Sigmoid colon (tissue), 7 donors: Measurements from ENCODE around the gene FHAD1. TPM values are rescaled to one million over a fixed set of nuclear protein-coding genes. Genes with fewer than 3 reads are reported as not detected.

Experiments used
- DNase-seq: peaks from one replicate; pipeline ENCODE4 v3.0.0-alpha.2; 2019
- H3K27ac ChIP-seq, 4 donors: fragments of 200-600 bp; sonication (generic); one replicate each; pipeline ENCODE4 v1.5.1; 2016 to 2019; ENCODE audit warnings: mild to moderate bottlenecking in 1 of 4
- H3K27me3 ChIP-seq, 3 donors: fragments of 200-600 bp; sonication (generic); one replicate each; pipeline ENCODE4 v1.5.1; 2019; ENCODE audit warnings: mild to moderate bottlenecking in 1 of 3
- H3K36me3 ChIP-seq, 4 donors: fragments of 200-600 bp; sonication (generic); one replicate each; pipeline ENCODE4 v1.5.1; 2016 to 2019
- H3K4me1 ChIP-seq, 4 donors: fragments of 200-600 bp; sonication (generic); one replicate each; pipeline ENCODE4 v1.5.1; 2017 to 2019
- H3K4me3 ChIP-seq, 4 donors: fragments of 200-600 bp; sonication (generic); one replicate each; pipeline ENCODE4 v1.5.1; 2017 to 2019; ENCODE audit warnings: mild to moderate bottlenecking in 2 of 4, moderate library complexity in 1 of 4
- H3K9me3 ChIP-seq, 4 donors: fragments of 200-600 bp in 3 of 4; sonication (generic) in 3 of 4; one replicate each; pipeline versions ENCODE4 v1.5.1 to v1.6.1; 2013 to 2019
- CTCF ChIP-seq, 4 experiments: fragments of 450-650 bp in 3 of 4; fragments of 200-600 bp in 1 of 4; IDR thresholded peaks; one replicate each; pipeline ENCODE4 v1.5.1; 2016 to 2019; ENCODE audit warnings: antibody characterized with exemption in 4 of 4, mild to moderate bottlenecking in 3 of 4, moderate library complexity in 2 of 4
- EP300 ChIP-seq, 4 donors: sonication (generic); formaldehyde crosslinking; IDR thresholded peaks; one replicate each; pipeline ENCODE4 v1.6.1; 2017; ENCODE audit warnings: antibody characterized with exemption in 4 of 4
- POLR2A ChIP-seq, 2 donors: fragments of 450-650 bp; IDR thresholded peaks; one replicate each; pipeline ENCODE4 v1.6.1; 2016; ENCODE audit warnings: antibody characterized with exemption in 2 of 2, mild to moderate bottlenecking in 2 of 2, moderate library complexity in 2 of 2
- POLR2AphosphoS5 ChIP-seq, 4 donors: sonication (generic); formaldehyde crosslinking; IDR thresholded peaks; one replicate each; pipeline ENCODE4 v1.6.1; 2017; ENCODE audit warnings: antibody characterized with exemption in 4 of 4
- WGBS, 2 donors: extraction: QIAGEN DNeasy Blood & Tissue Kit; methylation state at CpG; one replicate each; pipeline ENCODE4 v1.1.7; 2013; 5-methylcytosine and 5-hydroxymethylcytosine counted together
- intact Hi-C: fragments of 100-400 bp; cut with DNase I; formaldehyde crosslinking; loops from one replicate; pipeline ENCODE4 v1.15.1; 2023
- polyA plus RNA-seq, 3 donors: library from polyadenylated mRNA; stranded (reverse); fragments of 200-250 nt; gene quantifications; one replicate each; pipeline ENCODE4 v1.2.3, GENCODE V29; 2013
- total RNA-seq, 4 donors: library from RNA; depleted of rRNA; stranded (reverse); fragments of >200 nt; gene quantifications; one replicate each; pipeline ENCODE4 v1.1.0, GENCODE V29; 2016
- donor health status: healthy with polysubstance abuse.
- donor health status: Bipolar disorder and iron deficiency.
- donor health status: healthy.

FHAD1 gene
- total and polyA plus RNA-seq, 7 donors, result 0.27 to 1.8 (median 0.92) TPM; not detected in 2

GRCh38 chr1:15336866-15337265 lies 89.8 kb downstream of the FHAD1 start:
- Histone ChIP-seq H3K4me3 (no peak overlapping the region), H3K36me3 (no peaks in the 10 kb centered on the region), H3K9me3 (no peaks in the 10 kb centered on the region), H3K27me3 (no peaks in the 10 kb centered on the region), H3K27ac (peak overlapping the region; percentile 60 to 72 (median 63)), H3K4me1 (peaks cover 0 to 30% (median 26%) of the 10 kb centered on the region in 4 donors)
- no peak for TF ChIP-seq POLR2AphosphoS5 (IDR thresholded peaks at IDR 0.05)
- TF ChIP-seq CTCF (IDR thresholded peaks at IDR 0.05), result no peak
- no peak for TF ChIP-seq EP300 (IDR thresholded peaks at IDR 0.05)
- TF ChIP-seq POLR2A (IDR thresholded peaks at IDR 0.05), result no peak
- no peak for DNase-seq
- intact Hi-C loops, result no loop called here
- WGBS, 2 donors, result 78 to 82% methylated on average over 7 of the region's 7 CpGs

- H3K4me3 ChIP-seq, result no peak overlapping the region
- no peak for DNase-seq
- no peaks in the 10 kb centered on the region for H3K36me3 ChIP-seq
- intact Hi-C loops, result no loop called here
- H3K27ac ChIP-seq, result peak overlapping the region; percentile 60 to 72 (median 63)
- TF ChIP-seq POLR2AphosphoS5 (IDR thresholded peaks at IDR 0.05) (peak in 2 of 4 donors; percentile 3 to 12), POLR2A (IDR thresholded peaks at IDR 0.05) (no peak)
- no peaks in the 10 kb centered on the region for H3K27me3 ChIP-seq
- H3K4me1 ChIP-seq, result peaks cover 0 to 37% (median 34%) of the 10 kb centered on the region in 4 donors
- 70 to 77% methylated on average over 17 of the region's 17 CpGs for WGBS, 2 donors
- no peaks in the 10 kb centered on the region for H3K9me3 ChIP-seq
These were observed 90.8 kb downstream of the FHAD1 start for GRCh38 chr1:15337656-15338402.

- Histone ChIP-seq H3K4me1 (peaks cover 0 to 53% (median 50%) of the 10 kb centered on the region in 4 donors), H3K4me3 (no peak overlapping the region), H3K27me3 (no peaks in the 10 kb centered on the region), H3K9me3 (no peaks in the 10 kb centered on the region), H3K27ac (peak overlapping the region in 3 of 4 donors; percentile 77 to 83 (median 81)), H3K36me3 (no peaks in the 10 kb centered on the region)
- DNase-seq, result no peak
- 25 to 67% methylated on average over 4 of the region's 4 CpGs for WGBS, 2 donors
- TF ChIP-seq POLR2AphosphoS5 (IDR thresholded peaks at IDR 0.05) (no peak), CTCF (IDR thresholded peaks at IDR 0.05) (no peak), POLR2A (IDR thresholded peaks at IDR 0.05) (no peak), EP300 (IDR thresholded peaks at IDR 0.05) (no peak)
- intact Hi-C loops, result no loop called here
These were observed 92.5 kb downstream of the FHAD1 start for GRCh38 chr1:15339570-15339969.

GRCh38 chr1:15341228-15341627 lies 94.2 kb downstream of the FHAD1 start:
- DNase-seq, result no peak
- no peaks in the 10 kb centered on the region for H3K36me3 ChIP-seq
- no peak overlapping the region for H3K4me3 ChIP-seq
- no peak for TF ChIP-seq EP300 (IDR thresholded peaks at IDR 0.05)
- TF ChIP-seq POLR2AphosphoS5 (IDR thresholded peaks at IDR 0.05), result no peak
- H3K9me3 ChIP-seq, result no peaks in the 10 kb centered on the region
- no peaks in the 10 kb centered on the region for H3K27me3 ChIP-seq
- 79 to 90% methylated on average over 2 of the region's 2 CpGs for WGBS, 2 donors
- peaks cover 0 to 61% (median 59%) of the 10 kb centered on the region in 4 donors for H3K4me1 ChIP-seq
- peak overlapping the region; percentile 43 to 83 (median 79) for H3K27ac ChIP-seq
- intact Hi-C loops, result loop anchor here (5.0 kb wide), 1 partner anchor 86 kb away; no protein-coding TSS in a partner anchor

- DNase-seq, result no peak
- TF ChIP-seq POLR2AphosphoS5 (IDR thresholded peaks at IDR 0.05) (peak in 3 of 4 donors; percentile 52 to 71 (median 60)), POLR2A (IDR thresholded peaks at IDR 0.05) (no peak)
- H3K36me3 ChIP-seq, result no peaks in the 10 kb centered on the region
- H3K4me1 ChIP-seq, result peaks cover 0 to 58% (median 58%) of the 10 kb centered on the region in 4 donors
- 30 to 57% methylated on average over 12 of the region's 12 CpGs for WGBS, 2 donors
- H3K27me3 ChIP-seq, result no peaks in the 10 kb centered on the region
- peak overlapping the region; percentile 43 to 83 (median 79) for H3K27ac ChIP-seq
- H3K4me3 ChIP-seq, result no peak overlapping the region
- no peaks in the 10 kb centered on the region for H3K9me3 ChIP-seq
- intact Hi-C loops, result loop anchor here (5.0 kb wide), 1 partner anchor 85 kb away; no protein-coding TSS in a partner anchor
These were observed 94.8 kb downstream of the FHAD1 start for GRCh38 chr1:15341634-15342407.
